GM21529 (cell line): ENCODE results near the gene USP31.
"Not testable (repeated sequence)": the region's sequence is repeated elsewhere in the genome, so short reads cannot be mapped to it uniquely, and the experiment has no call there.

Experiments
- ATAC-seq: cut with Tn5 transposase; IDR thresholded peaks from one replicate; pipeline ENCODE4 v1.9.1; 2021; ENCODE audit not compliant: unreplicated experiment

The USP31 gene

GRCh38 chr16:23101012-23101550, 48.2 kb downstream of the USP31 start:
- ATAC-seq, result no peak

- ATAC-seq, result not testable (repeated sequence)
These were observed 52.8 kb downstream of the USP31 start for GRCh38 chr16:23096450-23096849.

- not testable (repeated sequence) for ATAC-seq
These were observed 55.1 kb downstream of the USP31 start for GRCh38 chr16:23094136-23094535.

GRCh38 chr16:23092801-23093117, 56.5 kb downstream of the USP31 start:
- no peak for ATAC-seq

GRCh38 chr16:23092072-23092800, 57.0 kb downstream of the USP31 start:
- no peak for ATAC-seq

- no peak for ATAC-seq
These were observed 60.1 kb downstream of the USP31 start for GRCh38 chr16:23089111-23089510.

GRCh38 chr16:23088018-23088417, 61.2 kb downstream of the USP31 start:
- ATAC-seq, result no peak

GRCh38 chr16:23085949-23086348, 63.3 kb downstream of the USP31 start:
- no peak for ATAC-seq

DNA sequence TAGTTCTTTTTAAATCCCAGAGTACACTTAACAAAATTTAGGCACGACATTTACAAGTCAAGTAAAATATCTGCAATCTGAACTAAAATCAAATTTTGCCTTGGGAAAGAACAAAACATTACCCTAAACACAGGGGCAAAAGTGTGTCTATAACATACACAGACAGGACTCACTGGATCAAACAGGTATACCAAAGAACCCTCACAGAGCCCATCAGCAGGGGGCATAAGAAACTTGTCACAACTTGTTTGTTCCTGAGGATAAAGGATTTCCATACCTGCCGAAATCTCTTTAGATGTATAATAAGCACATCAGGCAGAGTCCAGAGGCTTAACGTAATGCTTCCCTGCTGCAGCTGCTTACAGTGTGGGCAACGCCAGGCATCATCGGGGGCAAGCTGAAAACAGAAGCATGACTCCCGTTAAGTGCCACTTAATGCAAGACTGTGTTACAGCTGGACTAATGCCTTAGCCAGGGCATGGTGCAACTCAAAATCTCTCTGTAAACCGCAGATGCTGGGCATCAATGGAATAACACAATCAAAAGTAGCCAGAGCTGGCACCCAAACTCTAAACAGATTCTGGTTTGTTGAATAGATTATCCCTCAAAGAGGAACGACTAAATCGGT, 67.0 kb downstream of the USP31 start:
- no peak for ATAC-seq

GRCh38 chr16:23081675-23082119, 67.6 kb downstream of the USP31 start:
- no peak for ATAC-seq

DNA sequence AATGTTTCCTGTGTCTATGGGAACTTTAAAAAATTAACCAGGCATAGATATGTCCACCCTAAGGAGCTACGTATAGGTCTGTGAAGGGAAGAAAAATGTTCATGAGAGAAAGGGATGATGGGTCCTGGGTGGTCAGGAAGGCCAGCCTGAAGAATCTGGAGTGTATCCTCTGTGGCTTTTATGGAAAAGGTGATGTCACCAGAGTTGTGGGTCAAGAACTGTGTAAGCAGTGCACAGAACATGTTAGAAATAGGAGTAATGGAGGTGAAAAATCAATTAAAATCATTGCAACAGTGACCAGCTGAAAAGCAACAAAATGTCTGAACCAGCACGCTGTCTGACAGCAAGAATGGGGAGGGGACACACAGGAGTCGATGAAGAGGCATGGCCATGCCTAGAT, 68.5 kb downstream of the USP31 start:
- no peak for ATAC-seq

GRCh38 chr16:23080329-23080728, 68.9 kb downstream of the USP31 start:
- ATAC-seq, result no peak

DNA sequence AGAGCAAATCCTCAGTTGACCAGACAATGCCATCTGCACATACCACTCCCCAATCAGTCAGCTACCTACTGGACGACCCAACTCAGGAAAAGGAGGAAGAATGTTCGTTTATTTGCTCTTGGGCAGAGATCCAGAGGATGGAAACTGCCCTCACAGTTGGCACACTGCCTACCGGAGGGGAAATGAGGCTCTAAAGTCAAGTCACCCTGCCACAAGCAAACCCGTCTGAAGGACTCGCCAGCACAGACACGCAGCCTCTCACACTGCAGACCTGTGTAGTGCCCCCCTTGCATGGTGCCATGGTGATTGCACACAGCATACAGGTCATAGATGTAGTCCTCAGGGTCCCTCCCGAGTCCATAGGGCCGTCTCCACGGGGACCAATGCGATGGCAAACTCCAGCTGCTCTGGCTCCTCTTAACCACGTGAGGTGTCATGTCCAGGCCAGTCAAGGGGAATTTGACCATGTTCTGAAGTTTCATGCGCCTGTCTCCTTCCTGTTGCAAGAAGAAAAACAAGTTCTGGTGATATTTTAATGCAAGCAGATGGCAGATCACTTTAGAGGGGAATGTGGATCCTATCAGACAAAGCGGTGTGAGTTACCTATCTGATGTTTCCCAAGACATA, 69.5 kb downstream of the USP31 start:
- no peak for ATAC-seq

- ATAC-seq, result no peak
These were observed 74.8 kb downstream of the USP31 start for GRCh38 chr16:23074423-23074822.

- ATAC-seq, result no peak
These were observed 76.3 kb downstream of the USP31 start for GRCh38 chr16:23072769-23073549.

GRCh38 chr16:23072084-23072599, 77.1 kb downstream of the USP31 start:
- no peak for ATAC-seq

DNA sequence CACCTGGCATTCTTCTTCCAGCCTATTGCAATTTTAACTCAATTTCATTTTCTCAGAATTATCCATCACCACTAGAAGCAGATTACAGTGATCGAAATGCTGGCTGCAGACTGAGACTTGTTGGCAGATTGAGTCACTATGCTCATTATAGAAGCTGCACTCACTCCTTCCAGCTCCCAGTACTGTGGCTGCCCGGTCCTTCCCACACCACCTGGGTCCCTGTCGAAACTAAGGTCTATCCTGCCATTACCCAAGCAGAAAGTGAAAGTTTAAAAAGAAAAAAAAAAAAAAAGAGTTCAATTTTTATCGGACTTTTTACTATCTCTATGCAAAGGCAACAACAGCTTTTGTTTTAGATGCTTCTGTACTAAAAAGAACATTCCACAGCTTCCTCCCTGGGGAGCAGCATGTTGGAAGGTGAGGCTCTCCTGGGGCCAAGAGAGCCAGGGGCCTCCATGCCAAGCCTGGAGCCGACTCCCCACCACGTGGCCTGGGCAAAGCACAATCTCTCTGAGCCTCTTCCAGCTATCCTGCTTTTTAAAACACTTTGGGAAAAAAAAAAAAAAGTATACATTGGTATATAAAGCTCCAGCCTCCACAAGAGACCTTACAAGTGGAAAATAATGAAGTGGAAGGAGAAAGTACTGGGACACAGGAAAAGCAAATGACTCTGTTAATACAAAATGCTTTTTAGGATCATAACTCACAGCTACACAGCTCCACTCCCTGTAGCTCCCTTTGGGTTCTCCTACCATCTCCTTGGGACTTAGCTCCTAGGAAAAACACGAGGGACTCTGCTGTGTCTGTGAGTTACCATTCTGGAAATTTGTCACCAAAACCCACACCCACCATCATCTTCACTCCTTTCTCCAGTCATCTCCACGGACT, 77.8 kb downstream of the USP31 start:
- ATAC-seq, result no peak

- no peak for ATAC-seq
These were observed 79.4 kb downstream of the USP31 start for GRCh38 chr16:23069844-23070243.

GRCh38 chr16:23068079-23068736, 81.0 kb downstream of the USP31 start:
- ATAC-seq, result no peak

DNA sequence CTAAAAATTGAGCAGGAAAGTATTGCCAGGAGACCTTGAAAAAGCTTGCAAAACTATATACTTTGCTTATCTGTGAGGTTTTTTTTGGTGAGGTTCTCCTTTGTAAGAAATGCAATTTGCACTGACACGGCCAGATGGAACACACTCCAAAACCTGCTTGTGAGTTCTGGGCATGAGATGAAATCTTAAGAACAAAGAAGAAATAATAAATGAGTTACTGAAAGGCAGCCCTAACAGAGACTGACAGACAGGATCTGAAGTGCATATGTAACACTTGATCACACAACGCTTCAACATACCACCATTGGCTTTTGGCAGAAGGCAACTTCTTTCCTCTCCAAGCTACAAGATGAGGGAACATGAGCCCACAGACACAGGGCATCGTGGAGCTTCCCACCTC, 82.6 kb downstream of the USP31 start:
- no peak for ATAC-seq
